Activated CD4-positive, alpha-beta T cell treated with anti-CD3 and anti-CD28 coated beads for 4 hours (primary cell): ENCODE data around the gene HSFX4.
"Not testable (repeated sequence)": the region's sequence is repeated elsewhere in the genome, so short reads cannot be mapped to it uniquely, and the experiment has no call there.

Experiments used
- DNase-seq, 2 donors: peaks; one replicate each; pipeline ENCODE4 v3.0.0-alpha.2; 2020

HSFX4 gene

GRCh38 chrX:149938427-149938880 is 9.1 kb downstream of the HSFX4 start, which contains the start of gene EOLA2:
TSS of gene EOLA2 (minus strand) at chrX:149938491. CDS start at chrX:149933874, 4,617 bp downstream.
- peak; percentile 89 to 90 for DNase-seq

GRCh38 chrX:149938881-149939654 is 9.7 kb downstream of the HSFX4 start:
- peak; percentile 86 to 90 for DNase-seq

GRCh38 chrX:149939655-149939904 is 10.2 kb downstream of the HSFX4 start:
- no peak for DNase-seq

DNA sequence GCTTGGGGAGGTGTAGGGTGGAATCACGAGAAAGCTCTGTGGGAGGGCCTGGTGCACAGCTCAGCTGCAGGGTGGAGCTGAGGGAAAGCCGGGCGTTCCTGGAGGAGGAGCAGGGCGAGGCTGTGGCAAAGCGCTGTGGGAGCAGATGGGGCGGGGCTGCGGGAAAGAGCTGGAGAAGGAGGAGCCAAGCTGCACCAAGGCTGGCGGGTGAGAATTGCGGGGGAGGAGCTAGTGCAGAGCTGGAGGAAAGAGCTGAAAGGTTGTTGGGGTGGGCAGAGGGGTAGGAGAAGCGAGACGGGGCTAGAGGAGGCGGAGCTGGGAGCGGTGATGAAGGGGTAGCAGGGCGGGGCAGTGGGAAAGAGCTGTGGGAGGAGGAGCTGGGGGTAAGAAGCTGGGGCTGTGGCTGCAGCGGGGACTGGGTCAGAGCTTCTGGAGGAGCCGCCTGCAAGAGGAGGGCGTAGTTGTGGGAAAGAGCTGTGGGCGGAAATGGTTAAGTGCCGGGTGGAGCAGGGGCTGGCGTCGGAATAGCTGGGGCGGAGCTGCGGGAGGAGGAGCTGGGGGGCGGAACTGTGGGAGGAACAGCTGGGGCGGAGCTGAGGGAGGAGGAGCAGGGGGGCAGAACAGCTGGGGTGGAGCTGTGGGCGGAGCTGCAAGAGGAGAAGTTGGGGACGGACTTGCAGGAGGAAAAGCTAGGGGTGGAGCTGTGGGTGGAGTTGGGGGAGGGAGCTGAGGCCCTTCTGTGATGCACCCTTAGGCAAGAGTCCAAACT is 10.7 kb downstream of the HSFX4 start:
- peak; percentile 87 to 89 for DNase-seq

- DNase-seq = not testable (repeated sequence)
Measured at GRCh38 chrX:149940674-149941024, 11.3 kb downstream of the HSFX4 start.

GRCh38 chrX:149945087-149945670 is 15.8 kb downstream of the HSFX4 start:
- not testable (repeated sequence) for DNase-seq

- DNase-seq = not testable (repeated sequence)
Measured at GRCh38 chrX:149945820-149946219, 16.4 kb downstream of the HSFX4 start.

- DNase-seq = not testable (repeated sequence)
Measured at GRCh38 chrX:149946932-149947331, 17.6 kb downstream of the HSFX4 start.

DNA sequence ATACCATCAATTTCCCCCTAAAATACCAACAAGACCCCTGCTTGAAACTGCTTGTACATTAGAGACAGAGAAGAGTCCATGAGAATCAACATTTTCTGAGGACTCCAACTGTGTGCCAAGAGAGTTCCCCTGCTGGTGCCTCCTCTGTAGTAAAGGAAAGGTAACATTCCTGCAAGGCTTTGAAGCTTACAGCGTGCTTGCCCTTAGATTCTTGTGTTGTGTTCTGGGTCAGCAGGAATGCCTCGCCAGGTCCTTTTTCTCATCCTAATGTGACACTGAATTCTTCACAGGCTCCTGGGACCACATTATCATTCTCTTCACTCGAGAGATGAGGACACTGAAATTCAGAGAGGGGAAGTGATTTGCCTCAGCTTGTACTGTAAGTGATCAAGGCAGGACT is 18.6 kb downstream of the HSFX4 start:
- no peak for DNase-seq

DNA sequence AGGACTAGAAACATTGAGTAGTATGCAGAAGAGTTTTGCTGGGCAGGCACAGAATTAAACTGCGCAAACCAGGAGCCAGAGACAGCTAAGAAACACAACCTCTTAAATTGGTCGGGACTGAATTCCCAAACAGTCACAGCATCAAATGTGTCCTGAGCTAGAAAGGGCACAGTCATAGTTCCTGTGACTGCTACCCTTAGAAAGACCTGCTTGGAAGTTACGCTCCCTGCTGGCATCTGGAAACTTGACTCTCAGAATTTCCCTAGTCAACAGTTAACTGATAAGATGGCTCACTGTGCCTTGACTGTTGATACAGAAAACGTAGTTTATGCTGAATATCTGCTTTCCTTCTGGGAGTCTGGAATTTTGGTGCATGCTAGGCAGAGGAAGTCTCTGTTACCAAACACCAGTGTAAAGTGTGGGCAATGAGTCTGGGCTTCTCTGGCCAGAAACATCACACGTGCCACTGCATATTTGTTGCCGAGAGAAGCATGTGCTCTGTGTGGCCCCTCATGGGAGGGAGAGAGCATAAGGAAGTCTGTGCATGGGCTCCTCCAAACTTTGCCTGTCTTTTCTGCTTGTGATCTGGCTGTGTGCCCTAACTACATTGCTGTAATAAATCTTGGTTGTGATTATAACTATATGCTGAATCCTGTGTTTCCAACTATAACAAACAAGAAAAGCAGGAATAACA is 20.5 kb downstream of the HSFX4 start:
- DNase-seq = no peak

DNA sequence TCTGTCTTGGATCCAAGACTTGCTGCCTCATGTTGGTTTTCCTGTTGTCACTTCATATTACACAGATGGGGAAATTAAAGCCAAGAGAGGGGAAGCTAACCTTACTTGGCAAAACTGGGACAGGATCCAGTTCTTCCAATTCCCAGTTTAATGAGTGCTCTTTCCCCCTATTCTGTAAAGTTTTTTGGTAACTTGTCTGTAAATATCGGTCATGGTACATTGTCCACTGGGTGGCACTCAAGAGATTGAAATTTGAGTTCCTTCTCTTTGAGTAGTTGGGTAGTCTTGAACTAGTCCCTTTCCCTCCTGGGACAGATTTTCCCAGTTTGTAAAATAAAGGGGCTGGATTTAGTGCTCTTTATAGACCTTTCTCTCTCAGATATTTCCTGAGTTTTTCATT is 21.3 kb downstream of the HSFX4 start:
- no peak for DNase-seq

GRCh38 chrX:149961572-149961971 is 32.2 kb downstream of the HSFX4 start:
- no peak for DNase-seq

DNA sequence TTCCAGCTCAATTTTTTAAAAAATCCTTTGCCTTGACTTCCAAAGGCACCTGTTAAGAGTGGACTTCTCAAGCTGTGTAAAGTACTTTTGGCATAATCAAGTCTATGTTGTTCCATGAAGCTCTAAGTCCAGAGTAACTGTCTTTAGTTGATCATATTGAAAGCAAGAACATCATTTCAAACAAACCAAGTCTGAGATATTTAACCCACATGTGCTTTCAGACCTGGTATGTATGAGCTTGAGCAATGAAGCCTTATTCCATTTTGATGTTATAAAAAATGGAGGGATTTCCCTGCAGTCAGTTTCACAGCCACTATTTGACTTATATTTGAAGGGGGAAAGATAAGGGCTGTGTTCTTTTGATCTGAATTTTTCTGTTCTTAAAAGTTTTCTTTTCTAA is 32.6 kb downstream of the HSFX4 start:
- DNase-seq = no peak

- DNase-seq = no peak
Measured at GRCh38 chrX:149962859-149963757, 33.7 kb downstream of the HSFX4 start.

DNA sequence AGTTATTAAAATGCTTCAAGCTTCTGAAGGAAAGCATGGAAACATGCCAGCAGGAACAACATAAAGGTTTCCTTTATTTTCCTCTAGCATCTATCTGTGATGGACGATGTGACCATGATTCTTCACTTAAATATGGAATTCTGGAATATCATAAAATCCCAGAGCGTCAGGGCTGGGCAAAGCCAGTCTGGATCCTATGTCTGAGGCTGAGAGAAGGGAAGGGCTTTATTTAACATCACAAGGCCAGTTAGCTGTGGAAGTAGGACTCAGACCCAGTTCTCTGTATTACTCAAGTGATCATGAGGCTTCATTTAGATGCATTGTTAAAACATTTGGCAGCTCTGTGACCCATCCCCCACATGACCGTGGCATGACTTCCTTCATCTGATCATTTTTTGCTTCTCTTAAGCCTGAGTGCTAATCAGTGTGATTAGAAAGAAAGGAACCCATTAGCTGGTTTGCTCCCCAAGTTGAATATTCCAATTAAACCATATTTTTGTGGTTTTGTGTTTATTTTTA is 49.8 kb downstream of the HSFX4 start:
- DNase-seq = no peak
